K562 (cell line): ENCODE data around the gene CCR2. TPM values are rescaled to one million over a fixed set of nuclear protein-coding genes. Genes with fewer than 3 reads are reported as not detected.

Experiments
- ADNP ChIP-seq: fragments of 200-800 bp; sonication (Bioruptor generic); IDR thresholded peaks from 2 replicates; pipeline ENCODE4 v1.6.1; 2016; ENCODE audit warnings: missing genetic modification characterization, missing compliant biosample characterization
- BCL6 ChIP-seq: fragments of 250-450 bp; sonication (Bioruptor Pico); IDR thresholded peaks from 2 replicates; pipeline ENCODE4 v1.4.0; 2020
- ETV6 ChIP-seq, 3 experiments: fragments of 150-350 bp in 1 of 3; sonication (generic) in 1 of 3; formaldehyde crosslinking in 1 of 3; IDR thresholded peaks; 2 replicates each; pipeline versions ENCODE4 v1.6.1 to v1.8.0; 2014 to 2022; ENCODE audit warnings: borderline replicate concordance in 2 of 3, low read depth in 2 of 3, antibody characterized with exemption in 1 of 3, low read length in 1 of 3, mild to moderate bottlenecking in 1 of 3, missing genetic modification reagents in 1 of 3
- EWSR1 ChIP-seq: fragments of 450-650 bp; IDR thresholded peaks from 2 replicates; pipeline ENCODE4 v1.6.1; 2018; ENCODE audit warnings: borderline replicate concordance, mild to moderate bottlenecking, low read depth, moderate library complexity; ENCODE audit not compliant: partially characterized antibody
- HDAC6 ChIP-seq: IDR thresholded peaks from 2 replicates; pipeline ENCODE4 v1.6.1; 2012; ENCODE audit warnings: low read depth, mild to moderate bottlenecking, control low read depth, inconsistent platforms, low read length, moderate library complexity
- HDGF ChIP-seq: fragments of 450-650 bp; IDR thresholded peaks from 2 replicates; pipeline ENCODE4 v1.6.1; 2016
- KLF6 ChIP-seq: fragments of 250-450 bp; sonication (Bioruptor Pico); IDR thresholded peaks from 2 replicates; pipeline ENCODE4 v1.4.0; 2020; ENCODE audit warnings: mild to moderate bottlenecking, moderate library complexity, borderline replicate concordance
- MXI1 ChIP-seq: IDR thresholded peaks from 2 replicates; pipeline ENCODE4 v1.6.1; 2011; ENCODE audit warnings: low read depth, mild to moderate bottlenecking, improper control_type of control experiment, low read length
- NR2C2 ChIP-seq, 2 experiments: fragments of 200-800 bp in 1 of 2; sonication (Bioruptor generic) in 1 of 2; sonication (generic) in 1 of 2; formaldehyde crosslinking in 1 of 2; IDR thresholded peaks; 2 replicates each; pipeline versions ENCODE4 v1.6.1 to v1.8.0; 2016 to 2022; ENCODE audit warnings: mild to moderate bottlenecking in 1 of 2, missing compliant biosample characterization in 1 of 2, missing genetic modification characterization in 1 of 2, missing genetic modification reagents in 1 of 2
- NUFIP1 ChIP-seq: fragments of 450-650 bp; IDR thresholded peaks from 2 replicates; pipeline ENCODE4 v1.6.1; 2018; ENCODE audit not compliant: partially characterized antibody
- PTBP1 ChIP-seq: fragments of 200-400 bp; formaldehyde crosslinking; IDR thresholded peaks from 2 replicates; pipeline ENCODE4 v1.6.1; 2017; ENCODE audit warnings: low read depth, low read length
- SAP30 ChIP-seq: fragments of 200-600 bp; sonication (generic); IDR thresholded peaks from 2 replicates; pipeline ENCODE4 v1.6.1; 2012; ENCODE audit warnings: borderline replicate concordance, low read depth, mild to moderate bottlenecking, moderate library complexity, low read length, control low read depth, inconsistent platforms; ENCODE audit not compliant: insufficient read depth, poor library complexity, severe bottlenecking
- SMARCC2 ChIP-seq: fragments of 450-650 bp; IDR thresholded peaks from 2 replicates; pipeline ENCODE4 v1.6.1; 2017; ENCODE audit warnings: antibody characterized with exemption, moderate library complexity, mild to moderate bottlenecking, low read depth
- ZNF134 ChIP-seq: fragments of 250-450 bp; sonication (Bioruptor Pico); conservative IDR thresholded peaks from 2 replicates; pipeline ENCODE4 v1.4.0; 2020
- ZNF354B ChIP-seq: fragments of 250-450 bp; sonication (Bioruptor Pico); IDR thresholded peaks from 2 replicates; pipeline ENCODE4 v1.4.0; 2020
- polyA plus RNA-seq, 8 experiments: library from polyadenylated mRNA; depleted of rRNA in 4 of 8; stranded (reverse) in 5 of 8; unstranded in 3 of 8; fragments of >200 nt; fragmentation: Nextera tagmentation in 2 of 8; fragmentation: Illumina TruSeq in 1 of 8; extraction: Ambion mirVana in 2 of 8; extraction: Trizol in 1 of 8; gene quantifications; 2 replicates each; pipeline versions ENCODE4 v1.2.1 to v1.2.3, GENCODE V29; 2011 to 2014; ENCODE audit warnings: inconsistent platforms in 1 of 8, missing spikeins in 1 of 8
- total RNA-seq, 7 experiments: library from RNA; depleted of rRNA in 6 of 7; stranded (reverse); fragments of >200 nt in 6 of 7; fragmentation: Illumina TruSeq in 2 of 7; extraction: Trizol in 2 of 7; gene quantifications; 2 replicates each; pipeline versions ENCODE4 v1.2.1 to v1.2.3, GENCODE V29; 2011 to 2021; ENCODE audit warnings: low replicate concordance in 1 of 7
- TF ChIP-seq, protein P1 (sequence below): fragments of 450-650 bp; IDR thresholded peaks from 2 replicates; pipeline ENCODE4 v1.7.1; 2018; ENCODE audit warnings: mild to moderate bottlenecking, low read depth; ENCODE audit not compliant: partially characterized antibody
- TF ChIP-seq, protein P2 (sequence below): IDR thresholded peaks from 3 replicates; pipeline ENCODE4 v1.6.1; 2011; ENCODE audit warnings: borderline replicate concordance, mild to moderate bottlenecking; ENCODE audit not compliant: insufficient read length, insufficient read depth
- TF ChIP-seq, protein P3 (sequence below): fragments of 450-650 bp; IDR thresholded peaks from 2 replicates; pipeline ENCODE4 v1.6.1; 2018; ENCODE audit not compliant: partially characterized antibody
- TF ChIP-seq, protein P4 (sequence below): sonication (generic); formaldehyde crosslinking; IDR thresholded peaks from 2 replicates; pipeline ENCODE4 v1.8.0; 2023; ENCODE audit warnings: mild to moderate bottlenecking, missing genetic modification reagents

Gene CCR2
- total and polyA plus RNA-seq, 9 of the 15 experiments (the other 6 are each of a cell fraction or from before 2014, with no cell fraction given) = not detected

DNA sequence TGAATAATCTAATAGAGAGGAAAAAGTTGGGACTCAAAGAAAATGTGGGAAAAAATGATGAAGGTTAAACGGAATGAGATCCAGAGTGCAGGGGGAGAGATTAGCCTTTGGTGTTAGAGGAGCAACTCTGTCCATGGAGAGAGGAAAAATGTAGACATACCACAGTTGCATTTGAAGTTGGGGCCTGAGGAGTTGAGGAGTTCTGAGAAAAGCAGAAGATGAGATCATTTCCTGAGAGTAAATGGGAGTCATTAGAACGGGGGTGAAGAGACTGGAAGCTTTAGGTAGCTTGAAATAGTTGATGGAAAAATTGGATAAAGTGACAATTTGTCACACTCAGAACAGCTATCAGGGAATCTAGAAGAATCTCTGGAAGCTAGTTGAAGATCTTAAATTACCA is 45.6 kb downstream of the CCR2 start (continued):
- TF ChIP-seq ADNP (tag) = no peak
- peak; percentile 25; the same call in 1 of the 2 replicates for TF ChIP-seq SMARCC2
- TF ChIP-seq KLF6 (CRISPR knock-in tag) = no peak
- TF ChIP-seq, protein P1, sequence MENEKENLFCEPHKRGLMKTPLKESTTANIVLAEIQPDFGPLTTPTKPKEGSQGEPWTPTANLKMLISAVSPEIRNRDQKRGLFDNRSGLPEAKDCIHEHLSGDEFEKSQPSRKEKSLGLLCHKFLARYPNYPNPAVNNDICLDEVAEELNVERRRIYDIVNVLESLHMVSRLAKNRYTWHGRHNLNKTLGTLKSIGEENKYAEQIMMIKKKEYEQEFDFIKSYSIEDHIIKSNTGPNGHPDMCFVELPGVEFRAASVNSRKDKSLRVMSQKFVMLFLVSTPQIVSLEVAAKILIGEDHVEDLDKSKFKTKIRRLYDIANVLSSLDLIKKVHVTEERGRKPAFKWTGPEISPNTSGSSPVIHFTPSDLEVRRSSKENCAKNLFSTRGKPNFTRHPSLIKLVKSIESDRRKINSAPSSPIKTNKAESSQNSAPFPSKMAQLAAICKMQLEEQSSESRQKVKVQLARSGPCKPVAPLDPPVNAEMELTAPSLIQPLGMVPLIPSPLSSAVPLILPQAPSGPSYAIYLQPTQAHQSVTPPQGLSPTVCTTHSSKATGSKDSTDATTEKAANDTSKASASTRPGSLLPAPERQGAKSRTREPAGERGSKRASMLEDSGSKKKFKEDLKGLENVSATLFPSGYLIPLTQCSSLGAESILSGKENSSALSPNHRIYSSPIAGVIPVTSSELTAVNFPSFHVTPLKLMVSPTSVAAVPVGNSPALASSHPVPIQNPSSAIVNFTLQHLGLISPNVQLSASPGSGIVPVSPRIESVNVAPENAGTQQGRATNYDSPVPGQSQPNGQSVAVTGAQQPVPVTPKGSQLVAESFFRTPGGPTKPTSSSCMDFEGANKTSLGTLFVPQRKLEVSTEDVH = no peak
- TF ChIP-seq, protein P2, sequence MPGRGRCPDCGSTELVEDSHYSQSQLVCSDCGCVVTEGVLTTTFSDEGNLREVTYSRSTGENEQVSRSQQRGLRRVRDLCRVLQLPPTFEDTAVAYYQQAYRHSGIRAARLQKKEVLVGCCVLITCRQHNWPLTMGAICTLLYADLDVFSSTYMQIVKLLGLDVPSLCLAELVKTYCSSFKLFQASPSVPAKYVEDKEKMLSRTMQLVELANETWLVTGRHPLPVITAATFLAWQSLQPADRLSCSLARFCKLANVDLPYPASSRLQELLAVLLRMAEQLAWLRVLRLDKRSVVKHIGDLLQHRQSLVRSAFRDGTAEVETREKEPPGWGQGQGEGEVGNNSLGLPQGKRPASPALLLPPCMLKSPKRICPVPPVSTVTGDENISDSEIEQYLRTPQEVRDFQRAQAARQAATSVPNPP = no peak
- TF ChIP-seq HDAC6 = no peak
- TF ChIP-seq, protein P3, sequence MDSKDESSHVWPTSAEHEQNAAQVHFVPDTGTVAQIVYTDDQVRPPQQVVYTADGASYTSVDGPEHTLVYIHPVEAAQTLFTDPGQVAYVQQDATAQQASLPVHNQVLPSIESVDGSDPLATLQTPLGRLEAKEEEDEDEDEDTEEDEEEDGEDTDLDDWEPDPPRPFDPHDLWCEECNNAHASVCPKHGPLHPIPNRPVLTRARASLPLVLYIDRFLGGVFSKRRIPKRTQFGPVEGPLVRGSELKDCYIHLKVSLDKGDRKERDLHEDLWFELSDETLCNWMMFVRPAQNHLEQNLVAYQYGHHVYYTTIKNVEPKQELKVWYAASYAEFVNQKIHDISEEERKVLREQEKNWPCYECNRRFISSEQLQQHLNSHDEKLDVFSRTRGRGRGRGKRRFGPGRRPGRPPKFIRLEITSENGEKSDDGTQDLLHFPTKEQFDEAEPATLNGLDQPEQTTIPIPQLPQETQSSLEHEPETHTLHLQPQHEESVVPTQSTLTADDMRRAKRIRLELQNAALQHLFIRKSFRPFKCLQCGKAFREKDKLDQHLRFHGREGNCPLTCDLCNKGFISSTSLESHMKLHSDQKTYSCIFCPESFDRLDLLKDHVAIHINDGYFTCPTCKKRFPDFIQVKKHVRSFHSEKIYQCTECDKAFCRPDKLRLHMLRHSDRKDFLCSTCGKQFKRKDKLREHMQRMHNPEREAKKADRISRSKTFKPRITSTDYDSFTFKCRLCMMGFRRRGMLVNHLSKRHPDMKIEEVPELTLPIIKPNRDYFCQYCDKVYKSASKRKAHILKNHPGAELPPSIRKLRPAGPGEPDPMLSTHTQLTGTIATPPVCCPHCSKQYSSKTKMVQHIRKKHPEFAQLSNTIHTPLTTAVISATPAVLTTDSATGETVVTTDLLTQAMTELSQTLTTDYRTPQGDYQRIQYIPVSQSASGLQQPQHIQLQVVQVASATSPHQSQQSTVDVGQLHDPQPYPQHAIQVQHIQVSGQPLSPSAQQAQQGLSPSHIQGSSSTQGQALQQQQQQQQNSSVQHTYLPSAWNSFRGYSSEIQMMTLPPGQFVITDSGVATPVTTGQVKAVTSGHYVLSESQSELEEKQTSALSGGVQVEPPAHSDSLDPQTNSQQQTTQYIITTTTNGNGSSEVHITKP = no peak
- TF ChIP-seq PTBP1 = no peak
- no peak for TF ChIP-seq SAP30
- TF ChIP-seq EWSR1 = no peak
- TF ChIP-seq ZNF354B (CRISPR knock-in tag) = no peak
- TF ChIP-seq NUFIP1 = no peak
- no peak for TF ChIP-seq HDGF
- no peak for TF ChIP-seq MXI1
- no peak for TF ChIP-seq ZNF134
- TF ChIP-seq ETV6 (IDR thresholded peaks at IDR 0.05; ENCODE audit: borderline replicate concordance in 1 of 2, low read depth in 2 of 2, low read length in 1 of 2) = no peak
- TF ChIP-seq ETV6 (CRISPR knock-in tag; IDR thresholded peaks at IDR 0.05; ENCODE audit: borderline replicate concordance) = no peak
- no peak for TF ChIP-seq BCL6 (CRISPR knock-in tag)
- no peak for TF ChIP-seq NR2C2 (CRISPR knock-in tag; IDR thresholded peaks at IDR 0.05)
- TF ChIP-seq NR2C2 (tag; IDR thresholded peaks at IDR 0.05) = no peak
- TF ChIP-seq, protein P4, sequence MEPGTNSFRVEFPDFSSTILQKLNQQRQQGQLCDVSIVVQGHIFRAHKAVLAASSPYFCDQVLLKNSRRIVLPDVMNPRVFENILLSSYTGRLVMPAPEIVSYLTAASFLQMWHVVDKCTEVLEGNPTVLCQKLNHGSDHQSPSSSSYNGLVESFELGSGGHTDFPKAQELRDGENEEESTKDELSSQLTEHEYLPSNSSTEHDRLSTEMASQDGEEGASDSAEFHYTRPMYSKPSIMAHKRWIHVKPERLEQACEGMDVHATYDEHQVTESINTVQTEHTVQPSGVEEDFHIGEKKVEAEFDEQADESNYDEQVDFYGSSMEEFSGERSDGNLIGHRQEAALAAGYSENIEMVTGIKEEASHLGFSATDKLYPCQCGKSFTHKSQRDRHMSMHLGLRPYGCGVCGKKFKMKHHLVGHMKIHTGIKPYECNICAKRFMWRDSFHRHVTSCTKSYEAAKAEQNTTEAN (CRISPR knock-in tag) = no peak
